Gastrocnemius medialis (tissue), 4 donors: Measurements from ENCODE around the gene NOP9. TPM values are rescaled to one million over a fixed set of nuclear protein-coding genes. Genes with fewer than 3 reads are reported as not detected.

Source experiments
- ATAC-seq, 2 donors: fragments of 150-250 bp; one replicate each; pipeline ENCODE4 v1.9.1; 2016
- DNase-seq, 2 donors: peaks; one replicate each; pipeline ENCODE4 v3.0.0-alpha.2; 2019
- H3K27ac ChIP-seq, 4 donors: fragments of 200-600 bp; sonication (generic); 1 replicate in 1 of 4; 2 replicates in 3 of 4; pipeline ENCODE4 v1.5.1; 2016 to 2018; ENCODE audit warnings: mild to moderate bottlenecking in 2 of 4, moderate library complexity in 1 of 4
- H3K27me3 ChIP-seq, 3 donors: fragments of 200-600 bp; sonication (generic) in 2 of 3; 1 replicate in 1 of 3; 2 replicates in 2 of 3; pipeline versions ENCODE4 v1.5.1 to v1.6.0; 2016 to 2019; ENCODE audit warnings: mild to moderate bottlenecking in 1 of 3, moderate library complexity in 1 of 3
- H3K36me3 ChIP-seq, 2 donors: fragments of 200-600 bp; sonication (generic) in 1 of 2; one replicate each; pipeline ENCODE4 v1.5.1; 2017 to 2018
- H3K4me1 ChIP-seq, 2 donors: fragments of 200-600 bp; sonication (generic) in 1 of 2; one replicate each; pipeline ENCODE4 v1.5.1; 2016 to 2017; ENCODE audit warnings: mild to moderate bottlenecking in 2 of 2
- H3K4me3 ChIP-seq, 4 donors: fragments of 200-600 bp; sonication (generic) in 3 of 4; 1 replicate in 1 of 4; 2 replicates in 3 of 4; pipeline ENCODE4 v1.5.1; 2016 to 2019; ENCODE audit warnings: mild to moderate bottlenecking in 2 of 4
- H3K9me3 ChIP-seq, 3 donors: fragments of 200-600 bp; sonication (generic) in 2 of 3; 1 replicate in 1 of 3; 2 replicates in 2 of 3; pipeline ENCODE4 v1.5.1; 2016 to 2019
- CTCF ChIP-seq, 5 experiments: fragments of 450-650 bp in 3 of 5; fragments of 200-600 bp in 2 of 5; sonication (generic) in 2 of 5; IDR thresholded peaks in 4 of 5; conservative IDR thresholded peaks in 1 of 5; 1 replicate in 4 of 5; 2 replicates in 1 of 5; pipeline ENCODE4 v1.5.1; 2016 to 2019; ENCODE audit warnings: antibody characterized with exemption in 5 of 5, mild to moderate bottlenecking in 3 of 5, moderate library complexity in 3 of 5
- POLR2A ChIP-seq, 2 donors: fragments of 450-650 bp; IDR thresholded peaks; one replicate each; pipeline ENCODE4 v1.6.1; 2017; ENCODE audit warnings: antibody characterized with exemption in 2 of 2, mild to moderate bottlenecking in 2 of 2, moderate library complexity in 2 of 2
- in situ Hi-C, 4 donors: fragments of 200-750 bp; cut with MboI; loops; one replicate each; pipeline versions ENCODE4 v1.15.0 to v1.8.0; 2017; ENCODE audit warnings: low sequenced_read_pairs in 4 of 4
- intact Hi-C: fragments of 100-400 bp; cut with DNase I; formaldehyde crosslinking; loops from one replicate; pipeline ENCODE4 v1.15.1; 2023; ENCODE audit warnings: low total_unique reads
- total RNA-seq, 4 donors: library from RNA; depleted of rRNA; stranded (reverse); fragments of >200 nt; gene quantifications; one replicate each; pipeline versions ENCODE4 v1.1.0 to v1.2.3, GENCODE V29; 2016

NOP9 gene
- total RNA-seq, 4 donors from 2014 or later = 27.2 to 43.5 (median 32.2) TPM

GRCh38 chr14:24292118-24292807 is 7.4 kb upstream of the NOP9 start:
- Histone ChIP-seq H3K4me3 (no peak overlapping the region), H3K27ac (no peak overlapping the region), H3K4me1 (no peaks in the 10 kb centered on the region), H3K9me3 (no peaks in the 10 kb centered on the region), H3K36me3 (peaks cover 0 to 31% of the 10 kb centered on the region in 2 donors), H3K27me3 (no peaks in the 10 kb centered on the region)
- DNase-seq (no peak), ATAC-seq (no peak)
- TF ChIP-seq CTCF (IDR thresholded peaks at IDR 0.05 in 4 of 5, conservative IDR thresholded peaks at IDR 0.05 in 1 of 5) = no peak
- intact Hi-C loops (loop anchor here (10.0 kb wide), 1 partner anchor 127 kb away; the partner anchor contains the start of gene IRF9), in situ Hi-C loops (loop anchor here in 1 of 4 donors (10.0 kb wide), 1 partner anchor 47 kb away; the partner anchor contains the start of gene TINF2)

- DNase-seq (no peak), ATAC-seq (no peak)
- H3K27me3 ChIP-seq = no peaks in the 10 kb centered on the region
- intact Hi-C loops = loop anchor here (10.0 kb wide), 1 partner anchor 129 kb away; the partner anchor contains the start of gene IRF9
- in situ Hi-C loops = loop anchor here in 1 of 4 donors (10.0 kb wide), 1 partner anchor 49 kb away; the partner anchor contains the start of gene TINF2
- no peak for TF ChIP-seq CTCF (IDR thresholded peaks at IDR 0.05 in 4 of 5, conservative IDR thresholded peaks at IDR 0.05 in 1 of 5)
- TF ChIP-seq POLR2A (IDR thresholded peaks at IDR 0.05) = no peak
- no peaks in the 10 kb centered on the region for H3K4me1 ChIP-seq
- no peaks in the 10 kb centered on the region for H3K9me3 ChIP-seq
- peaks cover 0 to 31% of the 10 kb centered on the region in 2 donors for H3K36me3 ChIP-seq
- H3K27ac ChIP-seq = no peak overlapping the region
- no peak overlapping the region for H3K4me3 ChIP-seq
Observed at GRCh38 chr14:24293525-24293924, 6.1 kb upstream of the NOP9 start.

- H3K27me3 ChIP-seq = no peaks in the 10 kb centered on the region
- DNase-seq = peak in 1 of 2 donors; percentile 37
- H3K4me1 ChIP-seq = peaks cover 13 to 20% of the 10 kb centered on the region in 2 donors
- ATAC-seq = peak; percentile 32 to 39
- H3K36me3 ChIP-seq = peaks cover 0 to 17% of the 10 kb centered on the region in 2 donors
- H3K27ac ChIP-seq = no peak overlapping the region
- H3K4me3 ChIP-seq = no peak overlapping the region
- H3K9me3 ChIP-seq = no peaks in the 10 kb centered on the region
- TF ChIP-seq POLR2A (IDR thresholded peaks at IDR 0.05) (no peak), CTCF (IDR thresholded peaks at IDR 0.05 in 4 of 5, conservative IDR thresholded peaks at IDR 0.05 in 1 of 5) (peak; percentile 28 to 67 (median 53))
- intact Hi-C loops = loop anchor here (10.0 kb wide), 1 partner anchor 132 kb away; the partner anchor contains the start of gene IRF9
- in situ Hi-C loops = loop anchor here in 3 of 4 donors (5.0 to 10.0 kb wide), 2 partner anchors 52 to 54 kb away; partner anchors contain the start of gene TINF2 (in 3 of the 3)
Observed at GRCh38 chr14:24296341-24297157, 3.1 kb upstream of the NOP9 start.

GRCh38 chr14:24297190-24297964 is 2.3 kb upstream of the NOP9 start:
- intact Hi-C loops (loop anchor here (10.0 kb wide), 1 partner anchor 133 kb away; the partner anchor contains the start of gene IRF9), in situ Hi-C loops (loop anchor here in 3 of 4 donors (5.0 to 10.0 kb wide), 2 partner anchors 53 to 55 kb away; partner anchors contain the start of gene TINF2 (in 3 of the 3))
- H3K27me3 ChIP-seq = no peaks in the 10 kb centered on the region
- H3K4me3 ChIP-seq = no peak overlapping the region
- ATAC-seq (no peak), DNase-seq (no peak)
- H3K9me3 ChIP-seq = no peaks in the 10 kb centered on the region
- peaks cover 0 to 18% of the 10 kb centered on the region in 2 donors for H3K36me3 ChIP-seq
- H3K27ac ChIP-seq = no peak overlapping the region
- peaks cover 13 to 20% of the 10 kb centered on the region in 2 donors for H3K4me1 ChIP-seq
- TF ChIP-seq CTCF (IDR thresholded peaks at IDR 0.05 in 4 of 5, conservative IDR thresholded peaks at IDR 0.05 in 1 of 5) (no peak), POLR2A (IDR thresholded peaks at IDR 0.05) (no peak)
